Occipital lobe (tissue), 2 donors: ENCODE results near the gene VPS37B. TPM values are rescaled to one million over a fixed set of nuclear protein-coding genes. Genes with fewer than 3 reads are reported as not detected.
"Not testable (repeated sequence)": the region's sequence is repeated elsewhere in the genome, so short reads cannot be mapped to it uniquely, and the experiment has no call there.

Experiments used
- DNase-seq: peaks from one replicate; lab custom pipeline; 2025; lab: John Stamatoyannopoulos, UW
- total RNA-seq: library from RNA; depleted of rRNA; stranded (reverse); fragments of >200 nt; gene quantifications from one replicate; pipeline ENCODE4 v1.2.3, GENCODE V29; 2014

VPS37B gene
- total RNA-seq, 1 donor from 2014 or later: 15.3 TPM

GRCh38 chr12:122884091-122884826, 11.7 kb downstream of the VPS37B start:
- no peak for DNase-seq

- DNase-seq: no peak
Measured at GRCh38 chr12:122882908-122883558, 12.9 kb downstream of the VPS37B start.

- DNase-seq: peak; percentile 53
Measured at GRCh38 chr12:122880668-122881067, 15.3 kb downstream of the VPS37B start.

GRCh38 chr12:122880155-122880667, 15.7 kb downstream of the VPS37B start:
- DNase-seq: no peak

GRCh38 chr12:122878780-122879612, 16.9 kb downstream of the VPS37B start:
- DNase-seq: no peak

- DNase-seq: no peak
Measured at GRCh38 chr12:122876731-122877130, 19.2 kb downstream of the VPS37B start.

- not testable (repeated sequence) for DNase-seq
Measured at GRCh38 chr12:122876281-122876680, 19.6 kb downstream of the VPS37B start.

- no peak for DNase-seq
Measured at GRCh38 chr12:122875590-122876220, 20.2 kb downstream of the VPS37B start.

- DNase-seq: no peak
Measured at GRCh38 chr12:122874081-122874480, 21.8 kb downstream of the VPS37B start.

- DNase-seq: no peak
Measured at GRCh38 chr12:122873540-122873939, 22.4 kb downstream of the VPS37B start.

- no peak for DNase-seq
Measured at GRCh38 chr12:122872815-122873361, 23.0 kb downstream of the VPS37B start.

GRCh38 chr12:122871851-122872780, 23.8 kb downstream of the VPS37B start:
- DNase-seq: peak; percentile 43

- peak; percentile 32 for DNase-seq
Measured at GRCh38 chr12:122870867-122871664, 24.9 kb downstream of the VPS37B start.

- no peak for DNase-seq
Measured at GRCh38 chr12:122870163-122870842, 25.6 kb downstream of the VPS37B start.

- DNase-seq: no peak
Measured at GRCh38 chr12:122869207-122869973, 26.5 kb downstream of the VPS37B start.

- no peak for DNase-seq
Measured at GRCh38 chr12:122868471-122869177, 27.3 kb downstream of the VPS37B start.
